OCI-LY1 (cell line): Measurements from ENCODE around the gene COPS9.

Experiments used
- H2AFZ ChIP-seq: fragments of 200-600 bp; sonication (generic), shearing (Covaris generic); 2 replicates; pipeline ENCODE4 v1.6.0; 2014; ENCODE audit warnings: antibody characterized with exemption, mild to moderate bottlenecking, low read length
- H3F3A ChIP-seq: fragments of 200-600 bp; sonication (generic), shearing (Covaris generic); 2 replicates; pipeline ENCODE4 v1.6.0; 2014; ENCODE audit warnings: mild to moderate bottlenecking, antibody characterized with exemption, low read length, moderate library complexity; ENCODE audit not compliant: insufficient read depth
- H3K27ac ChIP-seq: fragments of 200-600 bp; sonication (generic); 2 replicates; pipeline ENCODE4 v1.5.1; 2014; ENCODE audit warnings: low read length, mixed run types, mild to moderate bottlenecking, low read depth; ENCODE audit not compliant: poor library complexity, severe bottlenecking
- H3K27me3 ChIP-seq: fragments of 200-600 bp; sonication (generic); 2 replicates; pipeline ENCODE4 v1.6.0; 2014; ENCODE audit warnings: antibody characterized with exemption, mild to moderate bottlenecking, low read length, moderate library complexity; ENCODE audit not compliant: insufficient read depth
- H3K36me3 ChIP-seq: fragments of 200-600 bp; sonication (generic); 2 replicates; pipeline ENCODE4 v1.6.1; 2014; ENCODE audit warnings: mild to moderate bottlenecking, antibody characterized with exemption, low read length, moderate library complexity, mixed read lengths; ENCODE audit not compliant: insufficient read depth
- H3K4me1 ChIP-seq: fragments of 200-600 bp; sonication (generic); 2 replicates; pipeline ENCODE4 v1.5.1; 2014; ENCODE audit warnings: mild to moderate bottlenecking, low read length, moderate library complexity; ENCODE audit not compliant: insufficient read depth, severe bottlenecking
- H3K4me2 ChIP-seq: fragments of 200-600 bp; sonication (generic), shearing (Covaris generic); 2 replicates; pipeline ENCODE4 v1.6.1; 2014; ENCODE audit warnings: low read length
- H3K4me3 ChIP-seq: fragments of 200-600 bp; sonication (generic); 2 replicates; pipeline ENCODE4 v1.5.1; 2014; ENCODE audit warnings: low read length, low read depth, mild to moderate bottlenecking, mixed read lengths; ENCODE audit not compliant: poor library complexity, severe bottlenecking
- H3K79me2 ChIP-seq: fragments of 200-600 bp; shearing (Covaris generic); 2 replicates; pipeline ENCODE4 v1.6.1; 2016; ENCODE audit warnings: mixed run types, low read length, mixed read lengths; ENCODE audit not compliant: insufficient read depth
- H3K9ac ChIP-seq: fragments of 200-600 bp; sonication (generic), shearing (Covaris generic); 2 replicates; pipeline ENCODE4 v1.6.1; 2014; ENCODE audit warnings: mild to moderate bottlenecking, low read length, mixed read lengths
- H3K9me2 ChIP-seq: fragments of 200-600 bp; sonication (generic), shearing (Covaris generic); 2 replicates; pipeline ENCODE4 v1.6.1; 2014; ENCODE audit warnings: low read depth, mild to moderate bottlenecking, low read length, mixed read lengths
- H3K9me3 ChIP-seq: fragments of 200-600 bp; shearing (Covaris generic); 2 replicates; pipeline ENCODE4 v1.6.1; 2014; ENCODE audit warnings: low read length, mixed read lengths
- H4K20me1 ChIP-seq: fragments of 200-600 bp; sonication (generic), shearing (Covaris generic); 2 replicates; pipeline ENCODE4 v1.6.0; 2016; ENCODE audit warnings: mild to moderate bottlenecking, low read length; ENCODE audit not compliant: insufficient read depth
- EZH2 ChIP-seq: fragments of 200-600 bp; sonication (generic), shearing (Covaris generic); IDR thresholded peaks from 2 replicates; pipeline ENCODE4 v1.8.0; 2017; ENCODE audit warnings: borderline replicate concordance, mixed run types, mild to moderate bottlenecking, antibody characterized with exemption, low read length, moderate library complexity, mixed read lengths
- TF ChIP-seq, protein P1 (sequence below): fragments of 200-600 bp; sonication (generic), shearing (Covaris generic); IDR thresholded peaks from 2 replicates; pipeline ENCODE4 v1.5.1; 2017; ENCODE audit warnings: mild to moderate bottlenecking, antibody characterized with exemption, low read length, moderate library complexity, mixed read lengths

The COPS9 gene

DNA sequence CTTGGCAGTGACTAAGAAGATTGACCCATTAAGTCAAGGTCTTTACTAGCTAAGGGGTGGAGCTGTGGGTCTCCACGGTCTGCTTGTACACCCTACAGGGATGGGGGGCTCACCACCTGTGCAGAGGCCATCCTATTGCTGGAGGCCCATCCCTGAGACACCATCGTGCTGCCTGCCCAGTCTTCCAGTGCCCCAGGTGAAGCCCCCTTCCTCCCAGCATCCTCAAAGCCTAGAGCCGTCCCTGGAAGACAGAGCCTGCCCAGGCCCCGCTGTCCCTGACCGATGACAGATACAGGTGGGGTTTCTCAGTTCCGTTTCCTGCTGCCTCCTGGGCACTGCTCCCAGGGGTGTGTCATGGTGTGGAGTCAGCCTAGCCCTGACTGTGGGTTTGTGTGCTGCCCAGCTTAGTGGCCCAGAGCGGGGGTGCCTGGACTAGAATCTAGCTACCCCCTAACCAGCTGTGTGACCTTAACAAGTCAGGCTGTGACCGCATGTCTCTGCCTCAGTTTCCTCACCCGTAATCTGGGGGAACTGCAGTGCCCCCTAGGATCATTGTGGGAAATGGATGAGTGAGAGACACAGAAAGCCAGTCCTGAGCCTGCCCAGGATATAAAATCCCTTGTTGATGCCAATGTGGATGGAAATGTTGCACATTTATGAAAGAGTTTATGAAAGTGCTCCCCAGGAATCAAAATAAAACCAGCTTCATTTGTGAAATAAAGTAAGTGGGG is 2.3 kb upstream of the COPS9 start:
- Histone ChIP-seq H3K79me2 (peaks cover 11% of the 10 kb centered on the region; the same call in 1 of the 2 replicates), H3K36me3 (0 out of 2 replicates have a peak, but pooled peaks cover 5% of the 10 kb centered on the region), H3K4me1 (peaks cover 21% of the 10 kb centered on the region), H3K4me3 (no peak overlapping the region), H3K9me2 (no peaks in the 10 kb centered on the region), H3K9me3 (no peaks in the 10 kb centered on the region), H4K20me1 (no peaks in the 10 kb centered on the region), H3F3A (no peaks in the 10 kb centered on the region), H3K4me2 (no peak overlapping the region), H2AFZ (no peak overlapping the region), H3K27ac (no peak overlapping the region), H3K9ac (no peak overlapping the region), H3K27me3 (0 out of 2 replicates have a peak, but pooled peaks cover 4% of the 10 kb centered on the region)
- TF ChIP-seq EZH2: no peak
- TF ChIP-seq, protein P1, sequence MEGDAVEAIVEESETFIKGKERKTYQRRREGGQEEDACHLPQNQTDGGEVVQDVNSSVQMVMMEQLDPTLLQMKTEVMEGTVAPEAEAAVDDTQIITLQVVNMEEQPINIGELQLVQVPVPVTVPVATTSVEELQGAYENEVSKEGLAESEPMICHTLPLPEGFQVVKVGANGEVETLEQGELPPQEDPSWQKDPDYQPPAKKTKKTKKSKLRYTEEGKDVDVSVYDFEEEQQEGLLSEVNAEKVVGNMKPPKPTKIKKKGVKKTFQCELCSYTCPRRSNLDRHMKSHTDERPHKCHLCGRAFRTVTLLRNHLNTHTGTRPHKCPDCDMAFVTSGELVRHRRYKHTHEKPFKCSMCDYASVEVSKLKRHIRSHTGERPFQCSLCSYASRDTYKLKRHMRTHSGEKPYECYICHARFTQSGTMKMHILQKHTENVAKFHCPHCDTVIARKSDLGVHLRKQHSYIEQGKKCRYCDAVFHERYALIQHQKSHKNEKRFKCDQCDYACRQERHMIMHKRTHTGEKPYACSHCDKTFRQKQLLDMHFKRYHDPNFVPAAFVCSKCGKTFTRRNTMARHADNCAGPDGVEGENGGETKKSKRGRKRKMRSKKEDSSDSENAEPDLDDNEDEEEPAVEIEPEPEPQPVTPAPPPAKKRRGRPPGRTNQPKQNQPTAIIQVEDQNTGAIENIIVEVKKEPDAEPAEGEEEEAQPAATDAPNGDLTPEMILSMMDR: peak; percentile 15; the same call in 1 of the 2 replicates

DNA sequence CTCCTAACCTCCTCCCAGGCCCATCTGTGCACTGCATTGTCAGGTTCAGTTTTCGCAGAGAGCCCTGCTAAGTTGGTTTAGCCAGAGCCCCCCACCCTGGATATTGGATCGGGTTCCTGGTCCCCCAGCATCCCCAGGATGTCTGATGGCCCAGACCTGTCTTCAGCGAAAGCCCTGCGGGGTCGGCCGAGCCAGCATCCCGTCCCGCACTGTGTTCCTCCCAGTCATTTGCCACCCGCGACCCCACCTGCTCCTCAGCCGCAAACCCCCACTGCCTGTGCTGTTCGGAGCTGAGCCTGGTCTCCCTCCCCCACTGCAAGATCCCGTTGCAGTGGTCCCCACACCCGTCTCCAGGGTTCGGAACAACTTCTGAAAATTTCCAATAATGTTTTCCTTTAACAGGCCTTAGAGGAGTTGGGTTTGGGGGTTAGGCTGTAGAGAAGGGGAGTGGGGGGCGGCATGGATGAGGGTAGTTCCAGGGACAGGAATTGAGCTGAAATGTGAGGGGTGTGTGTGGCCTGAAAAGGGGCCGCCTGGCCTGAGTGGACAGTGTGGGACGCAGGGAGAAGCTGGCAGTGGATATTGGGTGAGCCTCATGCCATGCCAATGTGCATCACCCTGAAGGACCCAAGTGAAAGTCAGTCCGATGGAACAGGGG is 1.6 kb upstream of the COPS9 start:
- H3K9ac ChIP-seq: no peak overlapping the region
- H3K4me1 ChIP-seq: peaks cover 21% of the 10 kb centered on the region
- peaks cover 12% of the 10 kb centered on the region; the same call in 1 of the 2 replicates for H3K36me3 ChIP-seq
- no peak overlapping the region for H3K4me3 ChIP-seq
- no peaks in the 10 kb centered on the region for H4K20me1 ChIP-seq
- TF ChIP-seq, protein P1: no peak
- TF ChIP-seq EZH2: no peak
- H2AFZ ChIP-seq: no peak overlapping the region
- H3K27ac ChIP-seq: no peak overlapping the region
- no peaks in the 10 kb centered on the region for H3K9me2 ChIP-seq
- 0 out of 2 replicates have a peak, but pooled peaks cover 4% of the 10 kb centered on the region for H3K27me3 ChIP-seq
- H3K9me3 ChIP-seq: no peaks in the 10 kb centered on the region
- H3F3A ChIP-seq: no peaks in the 10 kb centered on the region
- peaks cover 11% of the 10 kb centered on the region; the same call in 1 of the 2 replicates for H3K79me2 ChIP-seq
- H3K4me2 ChIP-seq: no peak overlapping the region

DNA sequence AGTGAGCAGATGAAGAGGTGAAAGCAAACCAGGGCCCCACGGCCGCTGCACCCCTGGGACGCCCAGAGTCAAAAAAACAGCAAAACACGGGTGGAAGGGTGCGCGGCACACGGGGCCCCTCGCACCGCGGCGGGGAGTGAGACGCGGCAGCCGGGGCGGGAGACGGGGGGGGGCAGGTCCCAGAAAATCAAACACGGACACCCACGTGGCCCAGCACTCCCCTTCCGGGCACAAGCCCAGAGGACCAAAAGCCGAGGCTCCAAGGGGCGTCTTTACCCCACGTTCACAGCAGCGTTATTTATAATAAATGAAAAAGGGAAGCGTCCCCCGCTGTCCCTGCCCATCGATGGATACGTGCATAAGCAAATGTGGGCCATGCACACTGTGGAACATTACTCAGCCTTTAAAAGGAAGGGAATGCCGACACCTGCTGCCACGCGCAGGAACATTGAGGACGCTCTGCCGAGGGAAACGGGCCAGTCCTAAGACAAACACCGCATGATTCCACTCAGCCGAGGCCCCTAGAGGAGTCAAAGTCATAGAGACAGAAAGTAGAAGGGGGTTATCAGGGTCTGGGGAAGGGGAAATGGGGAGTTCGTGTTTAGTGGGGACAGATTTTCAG is 677 bp upstream of the COPS9 start:
- Histone ChIP-seq H3K79me2 (peaks cover 11% of the 10 kb centered on the region; the same call in 1 of the 2 replicates), H3K4me3 (peak overlapping the region; percentile 93), H3K36me3 (peaks cover 22% of the 10 kb centered on the region), H3K4me2 (peak overlapping the region; percentile 84), H3K27ac (no peak overlapping the region), H4K20me1 (no peaks in the 10 kb centered on the region), H3F3A (no peaks in the 10 kb centered on the region), H3K27me3 (0 out of 2 replicates have a peak, but pooled peaks cover 4% of the 10 kb centered on the region), H2AFZ (peak overlapping the region; percentile 77), H3K4me1 (peaks cover 21% of the 10 kb centered on the region), H3K9ac (peak overlapping the region; percentile 90), H3K9me3 (no peaks in the 10 kb centered on the region), H3K9me2 (no peaks in the 10 kb centered on the region)
- no peak for TF ChIP-seq EZH2
- TF ChIP-seq, protein P1: no peak; the same call in 1 of the 2 replicates
